HG02970 (cell line): ENCODE data around the gene SND1.

Experiments
- ATAC-seq: cut with Tn5 transposase; IDR thresholded peaks from one replicate; pipeline ENCODE4 v1.9.1; 2021; ENCODE audit warnings: mild to moderate bottlenecking, moderate library complexity, moderate number of reproducible peaks; ENCODE audit not compliant: unreplicated experiment, low FRiP score

SND1 gene

DNA sequence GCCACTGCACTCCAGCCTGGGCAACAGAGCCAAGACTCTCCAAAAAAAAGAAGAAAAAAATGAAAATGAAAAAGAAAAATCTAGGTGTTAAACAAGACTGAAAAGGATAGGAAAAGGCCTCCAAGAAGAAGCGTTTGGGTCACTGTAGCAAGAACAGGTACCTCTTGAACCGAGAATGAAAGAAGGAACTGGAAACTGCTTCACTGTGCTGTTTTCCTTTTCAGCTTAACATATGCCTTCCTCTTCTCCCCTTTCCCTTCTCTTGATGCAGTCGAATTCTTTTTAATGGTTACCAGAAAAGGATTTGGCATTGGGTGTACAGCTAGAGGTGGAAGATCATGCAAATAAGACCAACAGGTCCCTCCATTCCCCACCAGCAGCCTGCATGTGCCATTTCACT lies 351.2 kb downstream of the SND1 start:
- ATAC-seq: no peak

- ATAC-seq: no peak
These were observed 351.8 kb downstream of the SND1 start for GRCh38 chr7:128003787-128004186.

DNA sequence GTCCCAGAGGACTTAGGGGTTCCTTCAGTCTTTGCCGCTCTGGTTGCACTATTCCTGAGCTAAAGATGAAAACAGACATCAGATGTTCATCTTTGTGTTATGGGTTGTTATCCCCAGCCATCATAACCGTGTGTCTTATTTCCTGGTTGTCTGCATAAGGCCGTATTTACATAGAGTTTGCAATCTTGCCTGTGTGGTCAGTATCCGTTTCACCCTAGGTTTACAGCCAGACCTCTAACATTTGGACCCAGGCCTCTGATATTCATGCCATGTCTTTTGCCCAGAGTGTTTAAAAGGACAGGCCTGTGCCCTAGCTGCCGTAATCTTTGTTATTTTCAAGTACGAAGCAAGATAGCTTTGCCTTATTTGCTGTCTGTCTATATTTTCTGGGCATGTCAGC lies 352.6 kb downstream of the SND1 start:
- ATAC-seq: no peak

- ATAC-seq: no peak
These were observed 353.1 kb downstream of the SND1 start for GRCh38 chr7:128005117-128005516.

DNA sequence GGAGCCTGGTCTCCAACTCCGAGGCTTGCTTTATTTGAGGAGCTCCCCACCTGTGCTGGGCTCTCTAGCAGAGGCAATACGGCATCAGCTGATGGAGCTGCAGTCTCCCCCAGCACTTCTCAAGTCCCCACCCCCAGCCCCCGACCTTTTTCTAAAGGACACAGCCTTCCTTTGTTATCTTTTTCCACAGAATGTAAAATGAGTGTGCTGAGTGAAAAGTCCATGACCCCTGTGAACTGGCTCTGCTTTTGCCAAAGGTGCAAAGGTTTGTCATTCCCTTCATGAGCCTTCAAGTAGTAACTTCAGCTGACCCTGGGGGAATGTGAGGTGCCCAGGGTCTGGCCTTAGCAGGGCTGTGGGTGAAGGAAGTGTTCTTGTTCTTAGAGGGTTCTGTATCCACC lies 353.8 kb downstream of the SND1 start:
- ATAC-seq: no peak

DNA sequence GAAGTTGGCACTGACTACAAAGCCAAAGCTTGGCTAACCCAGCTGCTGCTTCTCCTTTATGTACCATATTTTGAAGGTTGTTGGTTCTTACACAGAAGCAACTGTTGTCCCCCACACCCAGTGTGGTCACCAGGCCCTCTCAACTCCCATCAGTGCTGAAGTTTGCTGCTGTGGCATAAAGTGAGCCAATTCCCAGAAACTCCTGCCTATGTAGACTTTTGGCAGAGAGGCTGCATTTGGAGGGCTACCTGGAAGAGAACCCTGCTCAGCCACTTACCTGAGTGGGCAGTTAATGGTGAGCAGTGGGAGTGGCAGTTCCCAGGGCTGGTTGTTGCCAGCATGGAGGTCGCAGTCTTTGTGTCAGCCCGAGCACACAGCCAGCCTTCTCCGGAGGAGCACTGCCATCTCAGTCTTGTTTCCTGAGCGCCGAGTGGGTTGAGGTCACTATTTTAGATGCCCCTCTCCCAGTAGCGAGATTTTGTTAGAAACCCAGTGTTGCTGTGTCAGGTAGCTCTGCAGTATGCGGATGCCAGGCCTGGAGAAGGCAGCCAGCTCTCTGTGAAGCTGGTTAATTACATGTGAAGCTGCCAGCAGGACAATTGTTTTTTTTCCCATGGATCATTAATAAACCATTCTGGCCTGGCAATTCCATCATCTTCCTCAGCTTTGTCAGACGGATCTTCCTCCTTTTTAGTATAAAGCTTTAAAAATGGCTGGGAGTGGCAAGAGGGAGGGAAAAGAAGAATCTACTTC lies 354.7 kb downstream of the SND1 start:
- no peak for ATAC-seq

DNA sequence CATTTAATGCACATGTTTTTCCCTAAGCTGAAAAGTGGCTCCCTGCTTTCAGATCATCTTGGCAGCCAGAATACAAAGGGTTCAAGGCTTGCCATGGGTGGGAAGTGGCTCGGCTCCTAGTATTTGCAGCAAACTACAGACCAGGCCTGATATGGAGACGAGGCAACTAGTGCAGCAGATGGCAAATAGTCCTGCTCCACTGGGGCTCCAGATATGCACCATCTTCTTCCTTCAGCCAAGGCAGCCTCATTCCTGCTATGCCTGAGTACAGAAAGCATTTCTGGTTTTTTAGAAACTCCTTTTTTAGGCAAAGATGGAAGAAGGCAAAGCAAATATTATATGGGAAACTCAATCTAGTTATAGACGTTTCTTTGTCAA lies 355.3 kb downstream of the SND1 start:
- no peak for ATAC-seq

DNA sequence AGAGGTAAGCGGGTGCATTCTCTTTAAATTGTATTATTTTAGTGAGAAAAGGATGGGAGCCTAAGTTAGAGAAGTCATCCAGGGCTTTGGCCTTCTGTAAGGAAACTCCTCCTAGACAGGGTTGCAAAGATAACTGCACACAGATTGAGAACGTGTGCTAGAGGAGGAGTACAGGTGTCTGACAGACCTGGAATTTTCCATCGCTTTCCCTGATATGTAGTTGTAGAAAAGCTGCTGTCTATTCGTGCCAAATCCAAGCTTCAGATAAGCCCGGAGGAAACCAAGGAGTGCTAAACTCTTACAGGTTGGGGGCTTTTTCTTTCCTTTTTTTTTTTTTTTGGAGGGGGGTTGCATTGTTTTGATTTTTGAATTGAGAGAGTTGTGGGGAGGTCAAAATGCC lies 356.1 kb downstream of the SND1 start:
- no peak for ATAC-seq

- no peak for ATAC-seq
These were observed 356.8 kb downstream of the SND1 start for GRCh38 chr7:128008744-128009143.

DNA sequence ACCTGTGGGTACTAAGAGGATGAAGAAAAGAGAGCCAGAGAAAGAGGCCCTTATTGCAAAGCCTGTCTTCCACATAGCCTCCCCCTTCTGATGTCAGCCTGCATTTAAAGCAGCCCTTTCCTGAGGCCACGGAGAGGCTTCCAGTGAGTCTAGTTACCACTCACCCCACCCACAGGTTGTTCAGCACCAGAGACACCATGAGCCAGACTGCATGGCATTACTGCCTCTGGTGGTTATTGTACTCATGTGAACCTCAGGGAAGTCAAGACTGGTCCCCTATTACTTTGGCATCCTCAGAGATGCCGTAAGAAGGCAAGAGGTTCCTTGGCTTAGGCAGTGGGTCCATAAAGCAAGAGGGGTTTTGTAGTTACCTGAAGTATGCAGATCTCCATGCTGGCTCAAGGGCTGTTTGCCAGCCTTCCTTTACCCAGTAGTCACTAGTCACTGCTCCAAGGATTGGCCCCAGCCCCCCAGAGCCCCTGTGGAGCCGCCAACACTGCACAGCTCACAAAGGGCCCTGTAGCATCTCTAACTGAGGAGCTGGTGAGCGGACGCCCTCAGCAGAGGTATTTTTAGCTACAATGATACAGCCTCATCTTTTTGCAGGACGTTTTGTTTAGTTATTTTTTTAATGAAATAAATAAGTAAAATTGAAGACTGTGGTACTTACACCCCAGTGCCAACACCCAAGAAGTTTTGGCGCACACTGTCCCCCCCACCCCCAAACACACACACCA lies 358.6 kb downstream of the SND1 start:
- ATAC-seq: no peak

- no peak for ATAC-seq
These were observed 359.2 kb downstream of the SND1 start for GRCh38 chr7:128011131-128011661.

DNA sequence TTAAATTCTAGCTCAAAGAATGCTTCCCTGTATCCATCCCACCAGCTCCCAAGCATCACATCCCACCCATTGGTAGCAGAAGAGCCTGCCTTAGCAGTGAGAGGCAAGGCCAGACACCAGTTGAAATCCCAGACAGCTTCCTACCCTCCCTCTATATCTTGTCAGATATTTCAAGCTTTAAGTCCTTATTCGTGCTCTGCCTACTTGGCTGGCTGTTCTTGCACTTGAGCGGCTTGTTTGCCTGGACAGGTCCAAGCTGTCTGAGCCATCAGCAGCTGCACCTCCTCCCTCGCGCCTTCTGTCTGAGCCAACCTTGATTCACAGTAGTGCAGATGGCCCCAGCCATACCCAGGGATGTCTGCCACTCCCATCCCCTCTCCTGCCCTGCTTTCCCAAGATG lies 362.8 kb downstream of the SND1 start:
- no peak for ATAC-seq

- no peak for ATAC-seq
These were observed 365.5 kb downstream of the SND1 start for GRCh38 chr7:128017460-128017859.

- no peak for ATAC-seq
These were observed 366.2 kb downstream of the SND1 start for GRCh38 chr7:128017862-128018845.

- ATAC-seq: no peak
These were observed 367.3 kb downstream of the SND1 start for GRCh38 chr7:128019288-128019687.

DNA sequence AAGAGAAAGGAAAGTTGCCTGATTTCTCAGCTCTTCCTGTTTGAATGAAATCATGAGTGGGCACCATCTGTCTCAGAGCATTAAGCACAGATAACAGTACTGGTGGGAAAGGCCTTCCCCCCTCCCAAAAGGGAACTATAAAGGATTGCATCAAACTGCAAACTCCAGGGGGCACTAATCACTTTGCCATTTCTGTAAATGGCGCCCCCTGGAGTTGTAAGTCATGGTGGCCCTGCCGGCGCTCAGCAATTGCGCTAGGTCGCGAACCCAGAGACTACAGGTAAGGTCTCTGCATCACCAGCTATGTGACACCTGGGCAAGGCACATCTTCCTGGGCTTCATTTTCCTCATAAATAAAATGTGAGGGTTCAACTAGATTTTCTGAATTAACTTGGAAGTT lies 368.2 kb downstream of the SND1 start:
- no peak for ATAC-seq

DNA sequence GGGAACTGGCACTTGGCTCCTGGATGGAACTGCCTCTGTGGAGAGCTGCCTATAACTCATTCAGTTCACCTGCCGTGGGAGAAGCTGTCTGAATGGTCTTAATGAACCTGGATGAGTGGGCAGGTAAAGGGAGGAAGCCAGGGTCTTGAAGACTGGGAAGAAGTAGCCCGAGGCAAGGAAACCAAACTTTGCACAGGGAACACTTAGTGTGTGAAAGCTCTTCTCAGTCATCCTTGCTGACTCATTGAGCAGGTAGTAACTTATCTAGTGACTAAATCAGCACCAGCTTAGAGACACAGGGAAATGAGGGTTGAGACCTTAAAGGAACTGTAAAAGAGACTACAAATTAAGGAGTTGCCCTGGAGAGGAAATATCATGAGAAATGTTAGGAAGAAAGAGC lies 369.4 kb downstream of the SND1 start:
- ATAC-seq: no peak

DNA sequence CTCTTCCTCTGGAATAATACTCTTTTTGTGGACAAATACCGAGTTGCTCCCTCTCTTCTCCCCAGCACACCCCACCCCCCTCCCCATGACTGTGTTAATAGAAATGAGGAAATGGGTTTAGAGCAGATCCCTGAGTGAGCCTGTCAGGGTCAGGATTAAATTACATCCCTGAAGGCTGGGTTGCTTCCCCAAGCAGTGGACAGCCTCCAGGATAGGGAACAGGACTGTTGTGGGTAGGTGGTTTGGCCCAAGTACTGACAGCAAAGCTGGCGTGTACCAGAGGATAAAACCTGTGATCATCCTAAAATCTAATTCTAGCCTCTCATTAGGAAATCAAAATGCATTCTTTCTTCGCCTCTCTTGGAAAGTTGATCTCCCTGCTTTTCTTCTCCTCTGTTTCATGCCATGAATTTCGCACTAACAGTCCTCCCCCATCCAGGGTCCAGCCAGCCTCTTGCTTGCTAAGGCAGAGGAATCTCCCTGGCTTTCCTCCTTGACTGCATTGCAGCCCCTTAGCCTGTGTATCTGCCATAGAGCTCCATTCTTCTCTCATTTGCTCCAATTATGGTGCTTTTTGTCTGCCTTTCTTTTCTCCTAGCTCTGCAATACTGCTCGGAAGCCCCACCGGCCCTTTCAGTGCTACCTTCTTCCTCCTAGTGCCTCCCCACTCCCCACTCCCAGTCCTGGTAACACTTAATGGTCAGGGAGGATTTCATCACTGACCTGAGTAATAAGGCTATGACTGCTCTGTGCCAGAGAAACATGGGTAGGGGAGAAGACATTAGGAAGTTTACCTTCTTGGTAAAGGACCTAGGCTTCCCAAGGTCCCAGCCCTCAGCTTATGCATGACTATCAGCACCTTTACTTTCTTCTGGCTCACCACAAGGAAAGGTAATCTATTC lies 370.9 kb downstream of the SND1 start:
- ATAC-seq: no peak

- no peak for ATAC-seq
These were observed 372.2 kb downstream of the SND1 start for GRCh38 chr7:128024151-128024550.

GRCh38 chr7:128025380-128025779 lies 373.4 kb downstream of the SND1 start:
- ATAC-seq: no peak
